Measurements from ENCODE around the gene OPCML. TPM values are rescaled to one million over a fixed set of nuclear protein-coding genes. Genes with fewer than 3 reads are reported as not detected.

Gene OPCML
- total and polyA plus RNA-seq, 9 donors, result 0.59 to 3.5 (median 1.5) TPM

GRCh38 chr11:133350045-133350444, 182.3 kb downstream of the OPCML start:
- 50% methylated on average over 2 of the region's 3 CpGs for WGBS (ENCODE audit: insufficient coverage)
- no peak for DNase-seq
- Histone ChIP-seq H3K9me3 (replicated peaks; ENCODE audit: control insufficient read depth, low read depth, low read length) (no peaks in the 10 kb centered on the region), H3K4me1 (ENCODE audit: control insufficient read depth, insufficient read depth, low read length) (no peaks in the 10 kb centered on the region), H3K36me3 (ENCODE audit: control insufficient read depth, insufficient read depth, low read length) (no peaks in the 10 kb centered on the region), H3K27me3 (ENCODE audit: control insufficient read depth, insufficient read depth, low read length) (no peaks in the 10 kb centered on the region), H3K27ac (ENCODE audit: low read length) (no peak overlapping the region), H3K4me3 (ENCODE audit: low read length) (no peak overlapping the region)

GRCh38 chr11:133347988-133348387, 184.3 kb downstream of the OPCML start:
- Histone ChIP-seq H3K4me3 (ENCODE audit: low read length) (no peak overlapping the region), H3K27ac (ENCODE audit: low read length) (no peak overlapping the region), H3K9me3 (replicated peaks; ENCODE audit: control insufficient read depth, low read depth, low read length) (no peaks in the 10 kb centered on the region), H3K27me3 (ENCODE audit: control insufficient read depth, insufficient read depth, low read length) (no peaks in the 10 kb centered on the region), H3K36me3 (ENCODE audit: control insufficient read depth, insufficient read depth, low read length) (no peaks in the 10 kb centered on the region), H3K4me1 (ENCODE audit: control insufficient read depth, insufficient read depth, low read length) (no peaks in the 10 kb centered on the region)
- DNase-seq, result no peak
- WGBS (ENCODE audit: insufficient coverage), result no CpG with 5 or more reads among the region's 5 CpGs

GRCh38 chr11:133346137-133346536, 186.2 kb downstream of the OPCML start:
- H3K9me3 ChIP-seq (replicated peaks; ENCODE audit: control insufficient read depth, low read depth, low read length), result no peaks in the 10 kb centered on the region
- H3K36me3 ChIP-seq (ENCODE audit: control insufficient read depth, insufficient read depth, low read length), result no peaks in the 10 kb centered on the region
- no peak overlapping the region for H3K4me3 ChIP-seq (ENCODE audit: low read length)
- 88% methylated on average over 1 of the region's 5 CpGs for WGBS (ENCODE audit: insufficient coverage)
- DNase-seq, result no peak
- H3K27ac ChIP-seq (ENCODE audit: low read length), result no peak overlapping the region
- no peaks in the 10 kb centered on the region for H3K27me3 ChIP-seq (ENCODE audit: control insufficient read depth, insufficient read depth, low read length)
- H3K4me1 ChIP-seq (ENCODE audit: control insufficient read depth, insufficient read depth, low read length), result no peaks in the 10 kb centered on the region

DNA sequence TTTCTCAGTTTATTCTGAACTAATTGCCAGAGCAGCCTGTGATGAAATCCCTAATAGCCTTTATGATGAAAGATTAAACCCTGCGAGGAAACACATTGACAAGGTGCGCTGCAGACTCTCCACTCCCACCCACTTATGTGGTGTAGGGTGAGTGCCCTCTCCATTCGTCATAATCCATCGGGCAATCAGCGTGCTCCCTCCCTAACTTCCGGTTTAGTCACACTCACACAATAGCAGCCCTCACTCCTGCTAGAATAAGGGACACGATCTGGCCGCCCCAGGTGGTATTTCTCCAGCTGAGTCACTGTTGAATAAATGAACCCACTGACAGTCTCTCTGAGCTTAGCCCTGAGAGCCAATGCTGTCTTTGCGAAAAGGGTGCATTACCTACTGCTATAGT, 188.3 kb downstream of the OPCML start:
- WGBS (ENCODE audit: insufficient coverage), result 51% methylated on average over 6 of the region's 9 CpGs
- Histone ChIP-seq H3K9me3 (replicated peaks; ENCODE audit: control insufficient read depth, low read depth, low read length) (no peaks in the 10 kb centered on the region), H3K36me3 (ENCODE audit: control insufficient read depth, insufficient read depth, low read length) (no peaks in the 10 kb centered on the region), H3K27ac (ENCODE audit: low read length) (no peak overlapping the region), H3K4me1 (ENCODE audit: control insufficient read depth, insufficient read depth, low read length) (no peaks in the 10 kb centered on the region), H3K27me3 (ENCODE audit: control insufficient read depth, insufficient read depth, low read length) (no peaks in the 10 kb centered on the region), H3K4me3 (ENCODE audit: low read length) (no peak overlapping the region)
- no peak for DNase-seq

DNA sequence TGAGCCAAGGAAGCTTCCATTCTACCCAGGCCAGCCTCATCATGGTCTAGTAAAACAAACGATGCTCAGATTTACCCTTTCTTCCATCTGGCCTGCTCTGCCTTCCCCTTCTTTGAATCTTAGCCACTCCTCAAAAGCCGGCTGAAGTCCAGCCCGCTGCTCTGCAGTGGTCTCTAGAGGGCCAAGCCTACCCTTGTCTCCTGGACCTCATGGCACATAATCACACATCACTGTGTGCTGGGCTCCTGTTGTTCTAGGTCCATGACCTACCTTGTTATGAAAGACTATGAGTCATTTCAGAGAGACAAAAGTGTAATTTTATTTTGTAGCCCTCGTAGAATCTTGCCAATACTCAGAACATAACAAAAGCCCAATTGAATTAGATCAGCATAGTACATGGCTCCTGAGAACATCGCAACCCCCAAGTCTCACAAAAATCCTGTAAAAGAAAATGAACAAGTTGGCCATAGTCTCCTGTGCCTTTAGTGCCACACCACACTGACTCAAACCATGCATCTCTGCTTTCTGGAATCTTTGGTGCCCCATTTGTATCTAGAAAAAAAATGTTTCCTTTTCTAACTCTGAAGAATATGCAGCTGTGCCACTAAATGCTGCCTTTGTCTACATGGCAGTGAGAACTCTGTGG, 192.7 kb downstream of the OPCML start:
- Histone ChIP-seq H3K36me3 (ENCODE audit: control insufficient read depth, insufficient read depth, low read length) (no peaks in the 10 kb centered on the region), H3K27me3 (ENCODE audit: control insufficient read depth, insufficient read depth, low read length) (no peaks in the 10 kb centered on the region), H3K9me3 (replicated peaks; ENCODE audit: control insufficient read depth, low read depth, low read length) (no peaks in the 10 kb centered on the region), H3K4me3 (ENCODE audit: low read length) (no peak overlapping the region), H3K4me1 (ENCODE audit: control insufficient read depth, insufficient read depth, low read length) (no peaks in the 10 kb centered on the region), H3K27ac (ENCODE audit: low read length) (no peak overlapping the region)
- DNase-seq, result no peak
- WGBS (ENCODE audit: insufficient coverage), result 60% methylated on average over 4 of the region's 5 CpGs

- no peaks in the 10 kb centered on the region for H3K4me1 ChIP-seq (ENCODE audit: control insufficient read depth, insufficient read depth, low read length)
- DNase-seq, result no peak
- H3K27me3 ChIP-seq (ENCODE audit: control insufficient read depth, insufficient read depth, low read length), result no peaks in the 10 kb centered on the region
- H3K36me3 ChIP-seq (ENCODE audit: control insufficient read depth, insufficient read depth, low read length), result no peaks in the 10 kb centered on the region
- WGBS (ENCODE audit: insufficient coverage), result no CpG with 5 or more reads among the region's 2 CpGs
- no peaks in the 10 kb centered on the region for H3K9me3 ChIP-seq (replicated peaks; ENCODE audit: control insufficient read depth, low read depth, low read length)
- no peak overlapping the region for H3K4me3 ChIP-seq (ENCODE audit: low read length)
- no peak overlapping the region for H3K27ac ChIP-seq (ENCODE audit: low read length)
These were observed 193.7 kb downstream of the OPCML start for GRCh38 chr11:133338588-133338987.

DNA sequence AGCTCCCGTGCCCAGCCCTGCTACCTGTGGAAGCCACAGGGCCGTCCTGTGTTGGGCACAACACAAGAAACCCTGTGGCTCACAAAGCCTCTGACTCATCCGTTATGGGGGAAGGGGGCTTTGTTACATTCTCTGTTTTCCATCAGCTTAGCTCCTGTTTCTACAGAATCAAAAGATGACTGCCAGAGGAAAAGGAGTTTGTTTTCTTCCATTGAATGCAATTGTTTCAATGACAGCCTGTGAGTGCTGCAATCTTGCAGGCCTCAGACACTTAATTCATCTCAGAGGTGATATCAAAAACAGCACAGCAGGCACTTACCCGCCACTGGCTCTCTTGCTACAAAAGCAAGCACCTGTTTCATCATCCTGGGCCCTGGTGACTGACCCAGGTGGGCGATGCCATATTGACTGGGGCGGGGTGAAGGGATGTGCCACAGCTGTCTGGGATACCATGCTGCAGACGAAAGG, 194.3 kb downstream of the OPCML start:
- Histone ChIP-seq H3K36me3 (ENCODE audit: control insufficient read depth, insufficient read depth, low read length) (no peaks in the 10 kb centered on the region), H3K27me3 (ENCODE audit: control insufficient read depth, insufficient read depth, low read length) (no peaks in the 10 kb centered on the region), H3K4me1 (ENCODE audit: control insufficient read depth, insufficient read depth, low read length) (no peaks in the 10 kb centered on the region), H3K9me3 (replicated peaks; ENCODE audit: control insufficient read depth, low read depth, low read length) (no peaks in the 10 kb centered on the region), H3K27ac (ENCODE audit: low read length) (no peak overlapping the region), H3K4me3 (ENCODE audit: low read length) (no peak overlapping the region)
- DNase-seq, result no peak
- 72% methylated on average over 4 of the region's 7 CpGs for WGBS (ENCODE audit: insufficient coverage)

- WGBS (ENCODE audit: insufficient coverage), result 100% methylated on average over 3 of the region's 4 CpGs
These were observed 195.1 kb downstream of the OPCML start for GRCh38 chr11:133337193-133337592.

GRCh38 chr11:133331031-133331430, 201.3 kb downstream of the OPCML start:
- no peaks in the 10 kb centered on the region for H3K27me3 ChIP-seq (ENCODE audit: control insufficient read depth, insufficient read depth, low read length)
- DNase-seq, result no peak
- H3K27ac ChIP-seq (ENCODE audit: low read length), result no peak overlapping the region
- 90% methylated on average over 2 of the region's 3 CpGs for WGBS (ENCODE audit: insufficient coverage)
- no peak overlapping the region for H3K4me3 ChIP-seq (ENCODE audit: low read length)
- H3K4me1 ChIP-seq (ENCODE audit: control insufficient read depth, insufficient read depth, low read length), result no peaks in the 10 kb centered on the region
- H3K9me3 ChIP-seq (replicated peaks; ENCODE audit: control insufficient read depth, low read depth, low read length), result no peaks in the 10 kb centered on the region
- no peaks in the 10 kb centered on the region for H3K36me3 ChIP-seq (ENCODE audit: control insufficient read depth, insufficient read depth, low read length)

More at GRCh38 chr11:133337193-133337592, 195.1 kb downstream of the OPCML start:
- Histone ChIP-seq H3K4me1 (ENCODE audit: control insufficient read depth, insufficient read depth, low read length) (no peaks in the 10 kb centered on the region), H3K36me3 (ENCODE audit: control insufficient read depth, insufficient read depth, low read length) (no peaks in the 10 kb centered on the region), H3K27me3 (ENCODE audit: control insufficient read depth, insufficient read depth, low read length) (no peaks in the 10 kb centered on the region), H3K9me3 (replicated peaks; ENCODE audit: control insufficient read depth, low read depth, low read length) (no peaks in the 10 kb centered on the region), H3K27ac (ENCODE audit: low read length) (no peak overlapping the region), H3K4me3 (ENCODE audit: low read length) (no peak overlapping the region)
- no peak for DNase-seq

DNA sequence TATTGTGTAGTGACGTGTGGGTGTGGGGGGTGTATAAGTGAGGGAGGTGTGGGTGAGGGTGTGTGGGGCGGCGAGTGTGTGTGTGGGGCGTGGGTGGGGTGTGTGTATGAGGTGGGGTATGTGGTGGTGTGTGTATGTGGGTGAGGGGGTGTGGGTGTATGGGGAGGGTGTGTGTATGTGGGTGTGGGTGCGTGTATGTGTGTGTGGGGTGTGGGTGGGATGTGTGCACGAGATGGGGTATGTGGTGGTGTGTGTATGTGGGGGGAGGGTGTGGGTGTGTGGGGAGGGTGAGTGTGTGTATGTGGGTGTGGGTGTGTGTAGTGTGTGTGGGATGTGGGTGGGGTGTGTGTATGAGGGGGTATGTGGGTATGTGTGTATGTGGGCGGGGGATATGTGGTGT, 205.5 kb downstream of the OPCML start:
- Histone ChIP-seq H3K27ac (ENCODE audit: low read length) (no peak overlapping the region), H3K36me3 (ENCODE audit: control insufficient read depth, insufficient read depth, low read length) (no peaks in the 10 kb centered on the region), H3K9me3 (replicated peaks; ENCODE audit: control insufficient read depth, low read depth, low read length) (no peaks in the 10 kb centered on the region), H3K27me3 (ENCODE audit: control insufficient read depth, insufficient read depth, low read length) (no peaks in the 10 kb centered on the region), H3K4me3 (ENCODE audit: low read length) (no peak overlapping the region), H3K4me1 (ENCODE audit: control insufficient read depth, insufficient read depth, low read length) (no peaks in the 10 kb centered on the region)
- WGBS (ENCODE audit: insufficient coverage), result 92% methylated on average over 7 of the region's 7 CpGs
- no peak for DNase-seq

DNA sequence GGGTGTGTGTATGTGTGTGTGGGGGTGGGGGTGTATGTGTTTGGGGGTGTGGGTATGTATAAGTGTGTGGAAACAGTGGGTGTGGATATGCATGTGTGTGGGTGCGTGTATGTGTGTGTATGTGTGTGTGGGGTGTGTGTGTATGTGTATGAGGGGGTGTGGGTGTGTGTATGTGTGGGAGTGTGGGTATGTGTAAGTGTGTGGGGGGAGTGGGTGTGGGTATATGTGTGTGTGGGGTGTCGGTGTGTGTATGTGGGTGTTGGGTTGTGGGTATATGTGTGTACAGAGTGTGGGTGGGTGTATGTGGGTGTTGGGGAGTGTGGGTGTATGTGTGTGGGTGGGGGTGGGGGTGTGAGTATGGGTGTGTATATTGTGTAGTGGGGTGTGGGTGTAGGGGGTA, 206.0 kb downstream of the OPCML start:
- DNase-seq, result no peak
- Histone ChIP-seq H3K9me3 (replicated peaks; ENCODE audit: control insufficient read depth, low read depth, low read length) (no peaks in the 10 kb centered on the region), H3K4me3 (ENCODE audit: low read length) (no peak overlapping the region), H3K4me1 (ENCODE audit: control insufficient read depth, insufficient read depth, low read length) (no peaks in the 10 kb centered on the region), H3K27ac (ENCODE audit: low read length) (no peak overlapping the region), H3K36me3 (ENCODE audit: control insufficient read depth, insufficient read depth, low read length) (no peaks in the 10 kb centered on the region), H3K27me3 (ENCODE audit: control insufficient read depth, insufficient read depth, low read length) (no peaks in the 10 kb centered on the region)
- WGBS (ENCODE audit: insufficient coverage), result 97% methylated on average over 2 of the region's 2 CpGs

All from muscle of leg (tissue), 11 donors.